RWPE2 (cell line): ENCODE results near the gene TCFL5.

Source experiments
- ATAC-seq: fragments of 200-7000 bp; cut with Tn5 transposase; 3 replicates; pipeline ENCODE4 v1.9.1; 2021; ENCODE audit warnings: low read depth
- DNase-seq: peaks from one replicate; pipeline ENCODE4 v3.0.0-alpha.2; 2020; ENCODE audit warnings: low spot score
- H3K27ac ChIP-seq: fragments of 450-650 bp; 2 replicates; pipeline ENCODE4 v1.5.1; 2017; ENCODE audit warnings: mild to moderate bottlenecking; ENCODE audit not compliant: poor library complexity, severe bottlenecking
- H3K27me3 ChIP-seq: fragments of 250-450 bp; sonication (Bioruptor Pico); 2 replicates; pipeline ENCODE4 v1.5.1; 2021; ENCODE audit warnings: mild to moderate bottlenecking, moderate library complexity; ENCODE audit not compliant: insufficient read depth, poor library complexity, severe bottlenecking
- H3K36me3 ChIP-seq: fragments of 250-450 bp; sonication (Bioruptor Pico); 2 replicates; pipeline ENCODE4 v1.5.1; 2020; ENCODE audit warnings: low read depth, mild to moderate bottlenecking, moderate library complexity
- H3K4me1 ChIP-seq: fragments of 250-450 bp; sonication (Bioruptor Pico); 2 replicates; pipeline ENCODE4 v1.5.1; 2021; ENCODE audit warnings: mild to moderate bottlenecking, moderate library complexity; ENCODE audit not compliant: insufficient read depth, poor library complexity, severe bottlenecking
- H3K4me3 ChIP-seq: fragments of 250-450 bp; sonication (Bioruptor Pico); 2 replicates; pipeline ENCODE4 v1.5.1; 2021; ENCODE audit warnings: mild to moderate bottlenecking, moderate library complexity; ENCODE audit not compliant: severe bottlenecking
- H3K9me3 ChIP-seq: fragments of 250-450 bp; sonication (Bioruptor Pico); 2 replicates; pipeline ENCODE4 v1.5.1; 2021; ENCODE audit warnings: mild to moderate bottlenecking, moderate library complexity; ENCODE audit not compliant: severe bottlenecking
- TF ChIP-seq, protein P1 (sequence below): fragments of 450-650 bp; IDR thresholded peaks from one replicate; pipeline ENCODE4 v1.5.1; 2017; ENCODE audit warnings: mild to moderate bottlenecking, moderate library complexity; ENCODE audit not compliant: poor library complexity, severe bottlenecking

The TCFL5 gene

DNA sequence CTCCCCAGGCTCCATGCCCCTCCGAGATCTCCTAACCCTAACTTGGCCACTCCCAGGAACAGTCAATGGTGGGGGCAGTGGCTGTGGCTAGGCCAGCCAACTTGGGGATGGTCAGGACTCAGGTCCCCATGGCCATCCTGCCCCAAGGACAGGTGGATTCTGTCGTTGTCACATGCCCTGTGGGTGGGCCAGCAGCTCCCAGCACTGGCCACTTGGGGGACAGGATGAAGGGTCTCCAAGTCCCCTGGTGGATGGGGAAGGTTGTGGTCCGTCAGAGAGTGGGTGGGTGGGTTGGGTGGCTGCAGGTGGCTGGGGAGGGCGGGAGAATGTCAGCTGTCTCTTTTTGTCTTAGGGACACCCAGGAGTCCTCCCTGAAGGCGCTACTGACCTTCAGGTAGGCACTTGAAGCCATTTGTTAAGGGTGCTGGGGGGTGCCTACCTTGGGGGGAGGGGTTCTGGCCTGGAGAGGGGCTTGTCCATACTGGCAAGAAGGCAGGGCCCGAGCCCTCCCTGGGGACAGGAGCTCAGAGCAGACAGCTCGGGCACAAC, 39.3 kb downstream of the TCFL5 start:
- ATAC-seq (no peak), DNase-seq (no peak)
- peaks cover 5% of the 10 kb centered on the region for H3K27me3 ChIP-seq
- H3K9me3 ChIP-seq: no peaks in the 10 kb centered on the region
- TF ChIP-seq, protein P1, sequence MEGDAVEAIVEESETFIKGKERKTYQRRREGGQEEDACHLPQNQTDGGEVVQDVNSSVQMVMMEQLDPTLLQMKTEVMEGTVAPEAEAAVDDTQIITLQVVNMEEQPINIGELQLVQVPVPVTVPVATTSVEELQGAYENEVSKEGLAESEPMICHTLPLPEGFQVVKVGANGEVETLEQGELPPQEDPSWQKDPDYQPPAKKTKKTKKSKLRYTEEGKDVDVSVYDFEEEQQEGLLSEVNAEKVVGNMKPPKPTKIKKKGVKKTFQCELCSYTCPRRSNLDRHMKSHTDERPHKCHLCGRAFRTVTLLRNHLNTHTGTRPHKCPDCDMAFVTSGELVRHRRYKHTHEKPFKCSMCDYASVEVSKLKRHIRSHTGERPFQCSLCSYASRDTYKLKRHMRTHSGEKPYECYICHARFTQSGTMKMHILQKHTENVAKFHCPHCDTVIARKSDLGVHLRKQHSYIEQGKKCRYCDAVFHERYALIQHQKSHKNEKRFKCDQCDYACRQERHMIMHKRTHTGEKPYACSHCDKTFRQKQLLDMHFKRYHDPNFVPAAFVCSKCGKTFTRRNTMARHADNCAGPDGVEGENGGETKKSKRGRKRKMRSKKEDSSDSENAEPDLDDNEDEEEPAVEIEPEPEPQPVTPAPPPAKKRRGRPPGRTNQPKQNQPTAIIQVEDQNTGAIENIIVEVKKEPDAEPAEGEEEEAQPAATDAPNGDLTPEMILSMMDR: no peak
- no peak overlapping the region for H3K27ac ChIP-seq
- no peaks in the 10 kb centered on the region for H3K36me3 ChIP-seq
- peaks cover 15% of the 10 kb centered on the region for H3K4me1 ChIP-seq
- H3K4me3 ChIP-seq: no peak overlapping the region

DNA sequence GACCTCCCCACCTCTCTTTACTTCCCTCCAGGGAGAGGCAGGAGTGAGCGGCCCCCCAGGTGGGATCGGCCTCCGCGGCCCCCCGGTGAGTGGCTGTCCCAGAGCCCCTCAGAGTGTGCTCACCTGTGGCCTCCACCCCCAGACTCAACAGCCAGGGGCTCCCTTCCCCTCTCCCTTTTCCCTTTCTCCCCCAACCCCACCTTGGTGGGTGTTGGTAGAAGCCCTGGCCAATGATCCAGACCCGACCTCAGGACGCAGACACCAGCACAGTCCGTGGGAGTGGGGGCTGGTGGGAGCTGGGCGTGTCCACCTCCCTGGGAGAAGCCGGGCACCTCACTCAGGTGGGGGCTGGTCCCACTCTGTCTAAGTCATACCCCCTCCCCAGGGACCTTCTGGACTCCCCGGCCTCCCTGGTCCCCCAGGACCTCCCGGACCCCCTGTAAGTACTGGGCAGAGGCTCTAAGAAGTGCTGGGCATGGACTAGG, 39.9 kb downstream of the TCFL5 start:
- no peaks in the 10 kb centered on the region for H3K36me3 ChIP-seq
- H3K4me1 ChIP-seq: peaks cover 15% of the 10 kb centered on the region
- H3K4me3 ChIP-seq: no peak overlapping the region
- no peak for ATAC-seq
- peak; percentile 82 for DNase-seq
- H3K9me3 ChIP-seq: no peaks in the 10 kb centered on the region
- TF ChIP-seq, protein P1: no peak
- no peak overlapping the region for H3K27ac ChIP-seq
- peaks cover 7% of the 10 kb centered on the region for H3K27me3 ChIP-seq

DNA sequence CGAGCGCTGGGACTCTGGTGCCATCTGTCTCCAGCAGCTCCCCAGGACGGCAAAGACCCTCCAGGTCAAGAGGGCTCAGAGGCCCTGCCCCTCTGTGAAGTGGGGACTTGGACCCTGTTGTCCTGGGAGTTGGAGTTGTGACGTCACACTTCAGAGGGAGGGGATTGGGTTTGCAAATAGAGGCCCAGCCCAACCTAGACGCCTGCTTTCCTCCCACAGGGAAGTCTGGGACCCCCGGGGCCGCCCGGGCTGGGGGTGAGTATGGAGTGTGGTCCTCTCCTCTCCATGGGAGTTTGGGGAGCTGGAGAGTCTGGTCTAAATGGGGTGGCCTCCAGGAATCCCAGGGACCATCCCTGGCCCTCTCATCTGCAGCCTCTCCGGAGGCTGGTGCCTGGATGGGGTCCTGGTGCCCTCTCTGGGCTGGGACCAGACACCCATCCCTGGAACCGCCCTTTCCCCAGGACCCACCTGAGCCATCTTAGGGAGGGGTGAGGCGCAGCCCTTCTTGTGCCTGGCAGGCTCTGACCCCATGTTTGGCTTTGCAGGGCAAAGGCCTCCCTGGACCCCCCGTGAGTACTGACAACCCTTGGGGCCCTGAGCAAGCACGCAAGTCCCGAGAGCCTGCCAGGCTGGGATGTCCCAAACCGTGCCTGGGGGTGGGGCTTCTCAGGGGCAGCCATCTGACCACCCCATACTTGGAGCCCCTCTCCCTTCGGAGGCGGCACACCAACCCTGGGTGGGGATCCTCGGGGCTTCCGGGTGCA, 40.5 kb downstream of the TCFL5 start:
- ATAC-seq (no peak), DNase-seq (peak; percentile 88)
- no peaks in the 10 kb centered on the region for H3K36me3 ChIP-seq
- peaks cover 13% of the 10 kb centered on the region for H3K27me3 ChIP-seq
- TF ChIP-seq, protein P1: no peak
- H3K4me3 ChIP-seq: no peak overlapping the region
- H3K27ac ChIP-seq: no peak overlapping the region
- no peaks in the 10 kb centered on the region for H3K9me3 ChIP-seq
- H3K4me1 ChIP-seq: peaks cover 15% of the 10 kb centered on the region

DNA sequence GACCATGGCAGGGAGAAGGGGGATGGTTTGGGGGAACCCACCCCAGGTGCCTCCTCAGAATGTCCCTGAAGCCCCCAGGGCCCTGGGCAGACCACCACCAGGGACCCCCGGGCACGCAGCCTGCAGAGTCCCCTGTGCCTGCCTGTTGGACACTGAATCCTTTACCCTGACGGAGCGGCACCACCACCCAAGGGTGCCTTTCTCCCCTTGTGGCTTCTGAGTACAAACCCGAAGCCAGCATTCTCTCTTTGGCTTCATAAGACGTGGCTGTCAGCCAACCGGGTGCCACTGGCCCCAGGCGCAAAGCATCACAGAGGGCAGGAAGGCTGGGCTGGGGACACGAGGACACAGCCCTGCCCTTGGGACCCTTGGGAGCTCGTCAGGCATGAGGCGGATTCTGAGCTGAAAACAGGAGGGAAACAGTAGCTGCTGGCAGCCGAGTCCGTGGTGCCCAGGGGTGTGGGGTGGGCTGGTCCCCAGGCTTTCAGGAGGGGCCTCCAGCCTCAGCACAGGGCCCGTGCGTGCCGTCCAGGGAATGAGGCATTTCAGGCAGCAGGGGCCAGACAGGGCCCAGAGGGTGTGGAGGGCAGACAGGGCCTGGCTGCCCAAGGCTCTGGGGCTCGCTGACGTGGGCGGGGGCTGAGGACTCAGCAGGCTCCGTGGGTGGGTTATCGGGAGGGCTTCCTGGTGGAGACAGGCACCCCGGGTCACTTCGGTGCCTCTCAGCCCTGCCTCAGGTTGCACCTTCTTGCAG, 41.2 kb downstream of the TCFL5 start:
- H3K4me1 ChIP-seq: peaks cover 17% of the 10 kb centered on the region
- no peak overlapping the region for H3K27ac ChIP-seq
- H3K27me3 ChIP-seq: peaks cover 20% of the 10 kb centered on the region
- no peak overlapping the region for H3K4me3 ChIP-seq
- no peaks in the 10 kb centered on the region for H3K36me3 ChIP-seq
- TF ChIP-seq, protein P1: no peak
- ATAC-seq (no peak), DNase-seq (peak; percentile 87)
- no peaks in the 10 kb centered on the region for H3K9me3 ChIP-seq
